GM12891 (cell line): ENCODE data around the gene KATNA1.

Experiments used
- DNase-seq: peaks from one replicate; pipeline ENCODE4 v3.0.0; 2011; ENCODE audit warnings: low spot score; ENCODE audit not compliant: insufficient read length
- FAIRE-seq: peaks from 2 replicates; lab custom pipeline; 2011; peaks lifted over from hg19 to GRCh38; lab: Jason Lieb, UNC
- PAX5 ChIP-seq: IDR thresholded peaks from 2 replicates; pipeline ENCODE4 v1.6.1; 2011; ENCODE audit warnings: low read length, moderate library complexity, mild to moderate bottlenecking; ENCODE audit not compliant: insufficient read depth, severe bottlenecking
- POLR2A ChIP-seq: IDR thresholded peaks from 2 replicates; pipeline ENCODE4 v1.6.1; 2011; ENCODE audit warnings: low read depth, low read length, control low read depth
- POLR2AphosphoS5 ChIP-seq: IDR thresholded peaks from 2 replicates; pipeline ENCODE4 v1.6.1; 2011; ENCODE audit warnings: low read depth, low read length, control low read depth
- POU2F2 ChIP-seq: IDR thresholded peaks from 2 replicates; pipeline ENCODE4 v1.6.1; 2011; ENCODE audit warnings: low read depth, mild to moderate bottlenecking, control low read depth, low read length, moderate library complexity
- SPI1 ChIP-seq: IDR thresholded peaks from 2 replicates; pipeline ENCODE4 v1.6.1; 2011; ENCODE audit warnings: low read depth, low read length, control low read depth
- TAF1 ChIP-seq: IDR thresholded peaks from 2 replicates; pipeline ENCODE4 v1.6.1; 2011; ENCODE audit warnings: low read depth, low read length, control low read depth

Gene KATNA1

GRCh38 chr6:149566410-149567193, 81.9 kb downstream of the KATNA1 start:
- DNase-seq (no peak), FAIRE-seq (peak; percentile 69)
- TF ChIP-seq POLR2AphosphoS5: no peak
- no peak for TF ChIP-seq TAF1
- 0 out of 2 replicates have a peak, but pooled peaks have one; percentile 6 for TF ChIP-seq POLR2A

- peak; percentile 84 for DNase-seq
- FAIRE-seq: peak; percentile 94
- TF ChIP-seq TAF1: 0 out of 2 replicates have a peak, but pooled peaks have one; percentile 19
- no peak for TF ChIP-seq POLR2A
- peak; percentile 15; the same call in 1 of the 2 replicates for TF ChIP-seq POU2F2
- TF ChIP-seq PAX5: no peak
- TF ChIP-seq SPI1: no peak
- peak; percentile 63; the same call in 1 of the 2 replicates for TF ChIP-seq POLR2AphosphoS5
These were observed 82.7 kb downstream of the KATNA1 start, which contains the start of gene GINM1 for GRCh38 chr6:149565527-149566409. TSS of gene GINM1 (plus strand) at chr6:149566375. CDS start at chr6:149566415, 40 bp downstream.

DNA sequence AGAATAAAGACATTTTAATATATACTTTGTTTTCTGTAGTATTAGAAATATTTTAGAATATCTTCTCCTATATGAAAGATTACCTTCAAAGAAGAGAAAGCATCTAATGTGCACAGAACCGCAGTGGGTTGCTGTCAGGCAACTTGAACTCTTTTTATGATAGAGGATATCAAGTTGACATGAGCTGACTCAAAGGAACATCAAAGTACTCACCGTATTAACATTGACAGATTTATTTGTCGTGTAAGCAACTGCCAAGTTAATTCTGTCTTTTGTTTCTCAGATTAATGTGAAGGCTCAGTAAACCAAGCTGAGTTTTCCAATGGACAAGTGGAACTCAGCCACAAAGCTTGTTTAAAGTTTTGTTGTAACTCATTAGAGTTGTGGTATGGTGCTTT, 84.6 kb downstream of the KATNA1 start:
- no peak for FAIRE-seq
- no peak for DNase-seq
- TF ChIP-seq POLR2A (no peak), SPI1 (no peak), POLR2AphosphoS5 (no peak), TAF1 (no peak), PAX5 (no peak), POU2F2 (no peak)

GRCh38 chr6:149563203-149563927, 85.1 kb downstream of the KATNA1 start:
- no peak for FAIRE-seq
- no peak for TF ChIP-seq POLR2A
- no peak for TF ChIP-seq POU2F2
- TF ChIP-seq POLR2AphosphoS5: no peak
- no peak for TF ChIP-seq PAX5
- no peak for TF ChIP-seq TAF1
- no peak for TF ChIP-seq SPI1
- no peak for DNase-seq

DNA sequence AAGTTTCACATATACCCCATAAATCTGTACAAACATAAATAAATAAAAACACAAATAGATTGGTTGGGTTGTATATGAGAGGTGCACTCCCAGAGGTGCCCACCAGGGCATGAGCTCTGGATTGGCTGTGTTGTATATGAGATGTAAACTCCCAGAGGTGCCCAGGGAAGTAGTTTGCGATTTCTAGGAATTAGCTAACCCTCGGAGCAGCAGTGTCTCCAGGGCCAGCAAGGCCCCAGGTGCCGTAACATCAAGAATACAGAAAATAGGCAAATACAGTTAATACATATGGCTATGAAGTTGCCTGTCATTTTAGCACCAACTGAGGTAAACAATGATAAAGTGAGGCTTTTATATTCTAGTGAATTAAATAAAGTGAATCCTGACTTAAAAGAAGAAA, 87.8 kb downstream of the KATNA1 start:
- FAIRE-seq (peak; percentile 52), DNase-seq (no peak)
- TF ChIP-seq PAX5 (no peak), POLR2AphosphoS5 (no peak), SPI1 (no peak), POLR2A (no peak), POU2F2 (no peak), TAF1 (no peak)

GRCh38 chr6:149559389-149559788, 89.1 kb downstream of the KATNA1 start:
- no peak for DNase-seq
- TF ChIP-seq POLR2AphosphoS5 (no peak), TAF1 (no peak), PAX5 (no peak), SPI1 (no peak), POLR2A (no peak)
- FAIRE-seq: no peak

DNA sequence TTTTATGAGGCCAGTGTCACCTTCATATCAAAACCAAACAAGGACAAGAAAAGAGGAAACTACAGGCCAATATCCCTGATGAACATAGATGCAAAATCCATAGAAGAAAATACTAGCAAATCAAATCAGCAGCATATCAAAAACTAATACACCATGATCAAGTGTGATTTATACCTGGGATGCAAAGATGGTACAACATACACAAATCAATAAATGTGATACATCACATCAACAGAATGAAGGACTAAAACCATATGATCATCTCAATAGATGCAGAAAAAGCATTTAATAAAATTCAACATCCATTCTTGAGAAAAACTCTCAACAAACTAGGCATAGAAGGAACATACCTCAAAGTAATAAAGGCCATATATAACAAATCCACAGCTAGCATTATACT, 90.5 kb downstream of the KATNA1 start:
- DNase-seq (no peak), FAIRE-seq (no peak)
- TF ChIP-seq TAF1 (no peak), POU2F2 (no peak), PAX5 (no peak), POLR2A (no peak)

DNA sequence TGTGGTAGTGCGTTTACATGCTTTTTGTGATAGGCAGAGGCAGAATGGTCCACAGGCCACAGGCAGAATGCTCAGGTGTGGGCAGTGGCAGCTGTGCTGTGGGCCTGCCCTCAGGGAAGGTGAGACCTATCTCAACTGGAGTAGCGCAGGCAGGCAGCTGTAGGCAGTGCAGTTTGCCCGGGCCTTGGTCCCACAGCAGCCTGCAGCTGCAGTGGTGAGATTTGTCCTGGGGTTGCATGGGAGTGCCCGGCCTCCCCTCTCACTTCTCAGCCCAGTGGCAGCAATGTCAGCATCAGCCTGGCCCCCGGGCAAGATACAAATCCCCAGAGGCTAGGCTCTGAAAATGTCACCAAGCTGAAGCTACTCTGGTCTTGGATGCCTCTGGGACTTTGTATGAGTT, 96.6 kb downstream of the KATNA1 start:
- TF ChIP-seq PAX5 (no peak), SPI1 (no peak), TAF1 (no peak), POU2F2 (no peak), POLR2AphosphoS5 (no peak), POLR2A (no peak)
- FAIRE-seq (no peak), DNase-seq (no peak)

GRCh38 chr6:149545754-149546471, 102.6 kb downstream of the KATNA1 start, which contains the start of gene PPIL4:
TSS of gene PPIL4 (minus strand) at chr6:149546043. CDS start at chr6:149546005, 38 bp downstream.
- TF ChIP-seq TAF1 (peak; percentile 85), POLR2AphosphoS5 (peak; percentile 76), PAX5 (no peak), POLR2A (peak; percentile 75), SPI1 (no peak; the same call in 1 of the 2 replicates), POU2F2 (peak; percentile 70)
- DNase-seq: peak; percentile 73
- FAIRE-seq: peak; percentile 98
